ENCODE data around the gene TMEM238.
"Not testable (repeated sequence)": the region's sequence is repeated elsewhere in the genome, so short reads cannot be mapped to it uniquely, and the experiment has no call there.

The TMEM238 gene

GRCh38 chr19:55384131-55384919 lies at the start of gene TMEM238:
Gene TMEM238 (minus strand): TSS chr19:55384292. CDS start chr19:55384259, 33 bp downstream.
- no peak for DNase-seq (ENCODE audit: low read depth)

GRCh38 chr19:55433292-55433691 lies 49.2 kb upstream of the TMEM238 start:
- no peak for DNase-seq (ENCODE audit: low read depth)

GRCh38 chr19:55432241-55432959 lies 48.3 kb upstream of the TMEM238 start:
- no peak for DNase-seq (ENCODE audit: low read depth)

GRCh38 chr19:55431183-55431582 lies 47.1 kb upstream of the TMEM238 start:
- DNase-seq (ENCODE audit: low read depth) = no peak

- no peak for DNase-seq (ENCODE audit: low read depth)
Observed at GRCh38 chr19:55426042-55426441, 42.0 kb upstream of the TMEM238 start.

- DNase-seq (ENCODE audit: low read depth) = no peak
Observed at GRCh38 chr19:55424518-55424917, 40.4 kb upstream of the TMEM238 start.

DNA sequence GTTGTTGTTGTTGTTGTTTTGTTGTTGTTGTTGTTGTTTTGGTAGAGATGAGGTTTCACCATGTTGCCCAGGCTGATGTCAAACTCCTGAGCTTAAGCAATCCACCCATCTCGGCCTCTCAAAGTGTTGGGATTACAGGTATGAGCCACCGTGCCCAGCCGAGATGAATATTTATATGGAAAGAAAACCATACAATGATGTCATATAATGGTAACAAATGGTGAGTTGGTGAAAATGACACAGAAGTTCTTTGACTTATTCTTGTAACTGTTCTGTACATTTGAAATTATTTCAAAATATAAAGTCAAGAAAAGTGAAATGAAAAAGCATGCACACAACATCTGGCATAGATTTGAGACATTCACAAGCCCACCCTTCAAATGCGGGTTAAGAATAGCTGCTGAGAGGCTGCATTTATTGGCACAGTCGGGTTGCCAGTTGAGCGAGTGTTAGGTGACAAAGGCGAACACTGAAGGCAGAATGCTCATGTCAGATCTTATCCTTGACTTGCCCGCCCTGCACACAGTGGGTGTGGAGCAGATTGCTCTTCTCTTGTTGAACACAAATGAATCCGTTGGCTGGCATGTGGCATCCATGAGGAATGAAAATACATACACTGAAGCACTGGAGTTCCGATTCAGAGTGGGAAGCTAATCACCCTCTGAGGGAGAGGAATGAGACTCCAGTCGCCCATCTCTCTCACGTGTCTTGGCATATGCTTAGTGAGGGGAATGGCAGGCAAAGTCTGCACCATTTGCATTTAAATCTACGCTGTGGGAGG lies 39.3 kb upstream of the TMEM238 start:
- DNase-seq (ENCODE audit: low read depth) = no peak

DNA sequence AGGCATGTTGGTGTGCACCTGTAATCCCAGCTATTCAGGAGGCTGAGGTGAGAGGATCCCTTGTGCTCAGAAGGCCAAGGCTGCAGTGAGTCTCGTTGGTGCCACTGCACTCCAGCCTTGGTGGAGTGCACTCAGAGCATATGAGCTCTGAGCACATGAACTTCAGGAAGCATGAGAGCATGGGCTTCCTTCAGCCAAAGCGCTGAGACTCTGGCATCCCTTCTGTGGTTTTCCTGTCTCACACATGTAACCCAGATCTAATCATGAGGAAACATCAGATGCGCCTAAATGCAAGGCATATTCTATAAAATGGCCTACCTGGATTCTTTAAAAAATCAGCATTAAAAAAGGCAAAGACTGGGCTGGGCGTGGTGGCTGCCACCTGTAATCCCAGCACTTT lies 37.2 kb upstream of the TMEM238 start:
- DNase-seq (ENCODE audit: low read depth) = not testable (repeated sequence)

DNA sequence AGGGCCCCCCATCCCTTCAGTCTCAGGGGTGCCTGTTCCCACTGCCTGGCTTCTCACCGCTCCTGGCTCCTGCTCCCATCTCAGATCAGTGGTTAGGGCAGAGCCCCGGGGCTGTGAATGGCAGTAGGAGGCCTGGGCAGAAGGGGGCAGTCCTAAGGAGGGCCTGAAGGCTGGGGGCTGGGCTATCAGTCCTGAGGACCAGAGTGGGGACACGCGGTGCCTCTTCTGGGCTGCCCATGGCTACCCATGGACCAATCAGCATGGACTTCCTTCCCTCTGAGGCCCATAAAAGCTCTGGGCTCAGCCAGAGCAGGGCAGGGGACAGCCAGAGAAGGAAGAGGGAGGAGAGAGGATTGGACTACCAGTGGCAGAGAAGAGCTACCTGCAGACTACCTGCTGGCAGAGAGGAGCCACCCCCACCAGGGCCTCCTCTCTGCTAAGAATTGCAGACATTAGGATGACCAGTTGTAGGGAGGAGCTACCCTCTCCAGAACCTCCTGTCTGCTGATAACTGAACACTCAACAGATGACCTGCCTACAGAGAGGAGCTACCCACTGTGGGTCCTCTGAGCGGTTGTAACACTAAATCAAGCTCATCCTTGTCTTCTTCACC lies 35.6 kb upstream of the TMEM238 start:
- DNase-seq (ENCODE audit: low read depth) = no peak

- no peak for DNase-seq (ENCODE audit: low read depth)
Observed at GRCh38 chr19:55419103-55419502, 35.0 kb upstream of the TMEM238 start.

DNA sequence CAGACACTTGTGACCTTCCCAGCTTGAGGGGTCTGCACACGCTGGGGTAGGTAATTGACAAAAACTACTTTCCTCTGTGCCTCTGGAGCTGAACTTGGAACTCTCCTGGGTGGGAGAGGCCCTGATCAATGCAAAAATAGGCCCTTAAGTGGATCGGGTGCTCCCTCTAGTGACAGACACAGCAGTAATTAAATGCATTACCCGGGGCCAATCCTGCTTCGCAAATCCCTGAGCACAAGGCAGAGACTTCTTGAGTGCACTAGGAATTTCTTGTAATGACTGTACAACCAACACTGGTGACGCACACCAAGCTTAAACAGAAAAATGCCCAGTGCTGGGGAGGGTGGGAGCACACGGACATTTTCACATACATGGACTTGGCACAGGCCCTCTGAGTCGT lies 34.1 kb upstream of the TMEM238 start:
- peak; percentile 77 for DNase-seq (ENCODE audit: low read depth)

- no peak for DNase-seq (ENCODE audit: low read depth)
Observed at GRCh38 chr19:55410168-55410567, 26.1 kb upstream of the TMEM238 start.

GRCh38 chr19:55409179-55409578 lies 25.1 kb upstream of the TMEM238 start:
- DNase-seq (ENCODE audit: low read depth) = not testable (repeated sequence)

GRCh38 chr19:55408533-55408872 lies 24.4 kb upstream of the TMEM238 start:
- DNase-seq (ENCODE audit: low read depth) = no peak

- DNase-seq (ENCODE audit: low read depth) = peak; percentile 99
Observed at GRCh38 chr19:55407800-55408532, 23.9 kb upstream of the TMEM238 start.

GRCh38 chr19:55407550-55407799 lies 23.4 kb upstream of the TMEM238 start, which contains the start of gene UBE2S:
Gene UBE2S (minus strand): TSS chr19:55407788. CDS start chr19:55407589, 199 bp downstream.
- not testable (repeated sequence) for DNase-seq (ENCODE audit: low read depth)

DNA sequence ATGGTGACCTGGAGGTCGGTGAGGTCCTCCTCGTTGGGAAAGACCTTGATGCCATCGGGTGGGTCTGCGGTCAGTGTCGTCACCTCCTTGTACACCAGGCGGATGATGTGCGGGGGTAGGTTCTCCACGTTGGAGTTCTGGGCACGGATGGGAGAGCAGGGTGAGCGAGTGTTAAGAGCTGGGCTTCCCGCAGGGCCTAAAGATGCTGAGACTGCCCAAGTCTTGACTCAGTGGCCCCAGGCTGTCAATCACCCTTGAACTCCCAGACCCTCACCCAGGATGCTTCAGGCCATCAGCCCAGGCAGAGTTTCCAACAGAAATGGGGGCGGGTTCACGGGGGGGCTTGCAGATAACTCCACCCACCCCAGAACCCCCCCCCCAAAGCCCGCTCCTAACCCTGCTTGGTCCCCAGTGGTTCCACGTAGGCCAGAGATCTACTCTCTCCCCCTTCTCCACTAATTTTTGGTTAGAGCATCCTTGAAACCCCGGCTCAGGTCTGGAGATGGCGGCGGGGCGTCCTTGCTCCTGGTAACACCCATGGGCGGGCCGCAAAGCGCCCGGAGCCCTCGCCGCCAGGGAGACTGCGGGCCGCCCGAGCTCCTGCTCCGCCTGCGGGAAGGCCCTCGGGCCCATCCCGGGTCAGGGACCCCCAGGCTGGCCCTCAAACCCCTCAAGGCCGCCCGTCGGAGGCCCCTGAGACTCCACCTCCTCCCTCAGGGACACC lies 22.9 kb upstream of the TMEM238 start:
- DNase-seq (ENCODE audit: low read depth) = no peak

- no peak for DNase-seq (ENCODE audit: low read depth)
Observed at GRCh38 chr19:55406091-55406825, 22.2 kb upstream of the TMEM238 start.

DNA sequence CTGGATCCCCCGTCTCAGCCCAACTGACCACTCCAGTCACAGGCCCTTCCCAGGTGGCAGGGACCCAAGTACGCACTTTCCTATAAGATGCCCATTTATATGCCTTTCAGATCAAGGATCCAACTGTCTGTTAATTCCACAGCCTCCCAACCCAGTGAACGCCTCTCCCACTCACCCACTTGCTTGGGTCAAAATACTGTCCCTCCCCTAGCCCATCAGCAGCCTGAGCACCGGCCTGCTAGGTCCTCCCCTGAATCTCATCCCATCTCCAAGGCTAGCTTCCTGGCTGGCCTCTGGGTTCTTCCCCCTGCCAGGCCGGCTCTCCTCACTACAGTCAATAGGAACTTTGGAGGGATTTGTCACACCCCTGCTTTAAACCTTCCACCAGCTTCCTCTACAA lies 21.5 kb upstream of the TMEM238 start:
- no peak for DNase-seq (ENCODE audit: low read depth)

DNA sequence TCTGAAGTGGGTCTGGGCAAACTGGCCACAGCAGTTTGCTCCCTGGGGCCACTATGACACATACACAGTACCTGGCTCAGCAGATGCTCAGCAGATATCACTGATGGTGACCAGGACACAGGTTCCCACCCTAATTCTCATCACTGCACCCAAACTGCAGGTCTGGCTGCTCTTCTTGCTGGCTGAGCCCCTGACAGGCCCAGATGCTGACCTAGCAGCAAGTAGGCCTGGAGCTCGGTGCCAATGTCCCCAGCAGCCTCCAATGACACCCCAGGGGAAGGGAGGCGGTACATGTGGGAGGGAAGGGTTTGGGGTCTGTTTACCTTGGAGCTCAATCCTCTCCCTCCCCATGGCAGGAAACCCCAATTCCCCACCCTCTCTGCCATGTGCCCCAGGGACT lies 18.4 kb upstream of the TMEM238 start:
- DNase-seq (ENCODE audit: low read depth) = no peak

Measured in HS-27A (cell line).